Stimulated activated CD8-positive, alpha-beta memory T cell treated with anti-CD3 and anti-CD28 coated beads, Interleukin-12 subunit alpha, Interleukin-12 subunit beta, amount 100 ng/mL, for 24 hours (primary cell): ENCODE data around the gene NFKBIB.
"Not testable (repeated sequence)": the region's sequence is repeated elsewhere in the genome, so short reads cannot be mapped to it uniquely, and the experiment has no call there.

Experiments
- DNase-seq: peaks from one replicate; pipeline ENCODE4 v3.0.0-alpha.2; 2020; ENCODE audit errors: extremely low read depth

NFKBIB gene

DNA sequence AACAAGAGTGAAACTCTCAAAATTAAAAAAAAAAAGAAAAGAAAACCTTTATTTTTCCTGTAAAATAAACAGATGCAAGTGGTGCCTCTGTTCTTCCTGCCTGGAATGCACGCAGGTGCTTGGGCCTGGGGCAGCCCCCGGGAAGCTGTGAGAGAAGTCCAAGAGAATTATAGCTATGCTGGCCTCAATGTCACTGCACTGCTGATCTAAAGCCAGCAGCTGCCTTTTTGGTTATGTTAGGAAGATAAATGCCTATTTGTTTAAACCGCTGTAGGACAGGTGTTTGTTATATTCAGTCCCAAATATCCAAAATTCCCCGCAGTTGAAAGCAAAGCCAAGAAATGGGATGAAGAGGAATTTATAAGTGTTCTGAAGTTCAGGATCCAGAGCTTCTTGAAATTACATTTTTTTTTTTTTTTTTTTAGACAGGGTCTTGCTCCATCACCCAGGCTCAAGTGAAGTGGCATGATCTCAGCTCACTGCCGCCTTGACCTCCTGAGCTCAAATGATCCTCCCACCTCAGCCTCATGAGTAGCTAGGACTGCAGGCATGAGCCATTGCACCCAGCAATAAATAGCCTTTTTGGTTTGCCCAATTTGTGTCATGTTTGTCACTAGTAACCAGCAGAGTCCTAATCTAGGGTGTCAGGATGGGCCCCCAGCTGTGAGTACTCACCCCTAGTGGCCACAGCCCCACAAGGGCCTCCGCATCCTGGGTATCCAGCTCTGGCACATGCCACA, 23.9 kb upstream of the NFKBIB start:
- DNase-seq: no peak

DNA sequence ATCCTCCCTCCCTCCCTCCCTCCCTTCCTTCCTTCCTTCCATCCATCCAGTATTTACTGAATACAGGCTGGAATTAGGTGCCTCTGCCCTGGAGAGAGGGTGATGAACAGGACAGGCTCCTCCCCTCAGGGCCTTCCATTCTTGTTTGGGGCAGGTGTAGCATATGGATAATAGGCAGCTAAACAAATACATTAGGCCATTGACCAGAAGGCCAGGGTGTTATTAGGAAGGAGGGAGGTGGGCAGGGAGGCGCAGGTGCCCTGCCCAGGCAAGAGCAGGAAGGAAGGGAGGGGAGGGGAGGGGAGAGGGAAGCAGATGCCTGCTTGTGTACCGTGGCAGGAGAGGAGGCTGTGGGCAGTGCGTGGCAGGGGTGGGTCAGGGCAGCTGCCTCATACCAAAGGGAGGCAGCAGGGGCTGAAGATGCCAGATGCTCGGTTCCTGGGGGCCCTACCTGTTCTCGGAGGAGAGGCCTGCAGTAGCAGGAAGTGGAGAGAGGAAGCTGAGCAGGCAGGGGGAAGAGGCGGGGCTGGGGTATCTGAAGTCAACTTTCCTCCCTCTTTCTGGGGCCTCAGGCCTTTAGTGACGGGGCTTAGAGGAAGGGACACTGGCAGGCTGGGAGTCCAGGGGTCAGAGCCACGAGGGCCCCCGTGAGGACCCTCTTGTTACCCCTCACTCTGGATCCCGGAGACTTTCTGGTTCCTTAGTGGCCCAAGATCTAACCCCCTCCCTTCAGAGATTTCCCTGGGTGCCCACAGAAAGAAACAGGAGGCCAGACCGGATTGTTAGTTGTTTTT, 21.8 kb upstream of the NFKBIB start, which contains the start of gene RINL:
RINL (minus strand) TSS at position 495 of the 794 bp plus-strand sequence. CDS start 1,533 bp downstream, outside the sequence.
- peak; percentile 42 for DNase-seq

DNA sequence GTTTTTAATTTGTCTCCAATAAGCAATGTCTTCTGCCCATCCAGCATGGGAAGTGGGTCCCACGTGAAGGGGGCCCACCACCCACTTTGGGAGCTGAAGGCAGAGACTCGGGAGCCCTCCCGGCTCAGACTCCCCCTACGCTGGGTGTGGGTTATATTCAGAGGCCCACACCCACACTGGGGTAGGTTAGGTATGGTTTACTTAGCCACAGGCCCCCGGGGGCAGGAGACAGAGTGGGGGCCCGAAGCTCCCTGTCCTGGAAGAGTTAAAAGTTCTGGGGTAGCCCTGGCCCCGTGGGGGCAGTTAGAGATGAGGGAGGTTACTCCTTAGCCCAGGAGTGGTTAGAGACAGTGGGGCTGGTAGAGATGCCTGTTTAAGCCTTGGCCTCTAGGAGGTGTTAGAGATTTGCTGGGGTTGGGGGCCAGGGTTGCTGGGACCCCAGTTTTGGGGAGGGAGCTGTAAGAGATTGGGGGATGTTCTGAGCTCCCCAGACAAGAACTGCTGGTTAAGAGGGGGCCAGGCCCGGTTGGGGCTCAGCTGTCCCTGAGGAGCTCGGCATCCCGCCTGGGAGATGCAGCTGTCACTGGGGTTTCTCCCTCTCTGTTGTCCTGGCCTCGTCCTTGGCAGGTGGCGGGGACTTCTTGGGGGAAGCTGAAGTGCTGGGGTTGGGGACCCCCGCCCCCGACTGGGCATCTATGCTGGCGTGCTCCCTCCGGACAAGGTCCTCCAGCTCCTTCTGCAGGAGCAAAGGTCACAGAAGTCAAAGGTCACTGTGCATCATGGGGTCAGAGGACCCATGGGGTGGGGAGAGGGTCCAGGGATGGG, 21.0 kb upstream of the NFKBIB start:
- no peak for DNase-seq

DNA sequence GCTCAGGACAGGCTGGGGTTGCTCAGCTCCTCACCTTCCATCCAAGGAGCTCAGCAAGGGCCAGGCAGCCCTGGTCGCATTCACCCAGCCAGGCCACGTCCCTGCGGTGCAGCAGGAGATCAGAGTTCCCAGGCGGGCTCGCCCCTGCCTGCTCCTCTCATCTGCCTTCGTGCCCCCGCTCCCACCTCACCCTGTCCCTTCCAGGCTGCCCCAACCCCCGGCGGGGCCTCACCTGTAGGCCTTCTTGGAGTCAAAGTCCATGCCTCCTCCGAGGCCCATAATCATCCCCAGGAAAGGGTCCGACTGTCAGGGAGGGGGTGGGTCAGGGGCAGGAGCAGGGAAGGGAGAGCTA, 20.4 kb upstream of the NFKBIB start:
- no peak for DNase-seq

DNA sequence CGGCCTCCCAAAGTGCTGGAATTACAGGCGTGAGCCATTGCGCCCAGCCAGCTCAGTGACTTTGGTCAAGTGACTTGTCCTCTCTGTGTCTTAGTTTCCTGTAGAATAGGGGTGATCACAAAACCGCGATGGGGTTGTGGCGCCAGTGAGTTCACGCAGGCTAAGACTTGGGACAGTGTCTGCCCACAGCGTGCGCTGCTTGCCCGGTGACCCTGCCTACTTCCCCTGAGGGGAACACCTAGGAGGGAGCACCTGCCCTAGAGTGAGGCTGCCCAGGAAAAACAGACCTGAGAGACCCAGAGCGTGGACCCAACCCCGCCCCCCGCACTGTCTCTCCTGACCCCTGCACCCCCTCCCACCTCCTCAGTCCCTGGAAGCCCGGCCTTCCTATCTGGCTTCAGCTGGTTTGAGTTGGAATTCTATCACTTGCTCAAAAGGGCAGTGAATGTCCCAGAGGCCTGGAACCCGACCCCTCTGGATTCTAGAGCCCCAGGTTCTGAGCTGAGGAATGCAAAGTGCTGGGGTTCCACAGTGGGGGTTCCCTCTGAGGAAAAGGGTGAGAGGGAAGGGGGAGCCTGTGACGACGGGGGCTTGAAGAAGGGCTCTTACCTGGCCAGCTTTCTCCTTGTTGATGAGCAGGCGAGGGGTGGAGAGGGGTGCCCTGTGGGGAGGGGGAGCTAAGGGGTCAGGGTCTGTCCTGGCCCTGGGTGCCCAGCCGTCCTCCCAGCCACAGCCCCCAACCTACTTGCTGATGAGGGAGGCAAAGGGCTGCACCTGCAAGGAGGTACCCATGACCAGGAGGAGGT, 19.5 kb upstream of the NFKBIB start:
- no peak for DNase-seq

DNA sequence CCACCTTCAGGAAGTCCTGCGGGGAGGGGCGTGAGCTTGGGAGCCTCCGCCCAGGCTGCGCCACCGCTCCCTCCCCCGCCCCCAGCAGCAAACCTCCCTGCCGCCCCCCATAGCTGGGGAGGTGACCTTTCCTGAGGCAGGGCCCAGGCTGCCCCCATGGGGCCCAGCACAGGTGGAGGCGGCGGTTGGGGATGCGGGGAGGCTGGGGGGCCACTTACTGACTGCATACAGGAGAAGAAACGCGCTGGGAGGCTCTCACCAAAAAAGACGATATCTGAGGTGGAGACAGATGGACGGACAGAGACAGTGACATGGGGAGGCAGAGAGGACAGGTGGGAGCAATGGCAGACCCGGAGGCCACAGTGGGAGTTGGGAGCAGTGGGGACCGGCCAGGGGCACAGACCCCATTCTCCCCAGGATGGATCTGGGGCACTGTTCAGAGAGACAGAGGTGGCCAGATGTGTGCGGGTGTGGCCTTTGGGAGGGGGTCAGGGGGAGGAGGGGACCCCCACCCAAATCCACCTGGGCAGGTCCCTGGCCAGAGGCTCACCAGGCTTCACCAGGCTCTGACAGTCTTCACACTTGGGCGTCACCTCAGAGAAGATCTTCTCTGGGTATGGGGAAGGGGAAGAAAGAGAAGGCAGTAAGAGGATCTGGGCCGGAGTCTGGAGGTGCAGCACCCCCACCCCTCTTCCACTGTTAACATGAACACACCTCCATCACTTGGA, 18.7 kb upstream of the NFKBIB start:
- no peak for DNase-seq

DNA sequence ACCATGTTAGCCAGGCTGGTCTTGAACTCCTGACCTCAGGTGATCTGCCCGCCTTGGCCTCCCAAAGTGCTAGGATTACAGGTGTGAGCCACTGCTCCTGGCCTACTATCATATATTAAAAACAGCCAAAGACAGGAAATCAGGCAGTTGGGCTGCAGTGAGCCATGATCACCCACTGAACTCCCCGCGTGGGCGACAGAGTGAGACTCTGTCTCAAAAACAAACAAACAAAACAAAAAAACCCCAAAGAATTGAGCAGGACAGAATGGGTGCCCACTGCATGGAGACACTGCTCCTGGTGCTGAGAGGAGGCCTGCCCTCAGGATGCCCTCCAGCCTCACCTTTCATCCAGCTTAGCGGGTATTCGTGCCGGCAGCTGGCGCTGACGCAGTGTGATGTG, 16.5 kb upstream of the NFKBIB start:
- no peak for DNase-seq

DNA sequence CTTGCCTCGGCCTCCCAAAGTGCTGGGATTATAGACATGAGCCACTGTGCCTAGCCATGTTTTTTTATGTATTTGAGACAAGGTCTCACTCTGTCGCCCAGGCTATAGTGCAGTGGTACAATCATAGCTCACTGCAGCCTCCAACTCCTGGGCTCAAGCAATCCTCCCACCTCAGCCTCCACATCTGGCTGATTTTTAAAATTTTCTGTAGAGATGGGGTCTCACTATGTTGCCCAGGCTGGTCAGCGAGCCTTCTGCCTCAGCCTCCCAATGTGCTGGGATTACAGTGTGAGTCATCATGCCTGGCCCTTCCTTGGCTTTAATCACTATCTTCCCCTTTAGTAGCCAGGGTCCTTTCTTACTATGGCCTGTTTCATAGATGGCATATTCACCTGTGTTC, 15.1 kb upstream of the NFKBIB start:
- not testable (repeated sequence) for DNase-seq

DNA sequence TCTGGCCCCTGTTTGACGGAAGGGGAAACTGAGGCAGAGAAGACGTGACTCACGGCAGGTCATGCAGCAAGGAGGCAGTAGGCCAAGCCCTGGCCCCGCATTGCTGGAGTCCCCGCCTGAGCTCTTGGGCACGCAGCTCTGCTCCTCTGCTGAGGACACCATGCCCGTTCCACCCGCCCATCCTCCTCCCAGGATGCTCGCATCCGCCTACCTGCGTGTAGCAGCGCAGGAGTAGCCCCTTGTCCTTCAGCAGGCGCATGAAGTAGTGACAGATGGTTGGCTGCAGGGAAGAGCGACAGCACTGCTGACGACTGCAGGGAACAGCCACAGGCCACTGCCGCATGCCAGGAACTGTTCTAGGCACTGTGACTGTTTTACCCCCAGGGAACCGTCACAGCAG, 10.9 kb upstream of the NFKBIB start:
- DNase-seq: no peak

DNA sequence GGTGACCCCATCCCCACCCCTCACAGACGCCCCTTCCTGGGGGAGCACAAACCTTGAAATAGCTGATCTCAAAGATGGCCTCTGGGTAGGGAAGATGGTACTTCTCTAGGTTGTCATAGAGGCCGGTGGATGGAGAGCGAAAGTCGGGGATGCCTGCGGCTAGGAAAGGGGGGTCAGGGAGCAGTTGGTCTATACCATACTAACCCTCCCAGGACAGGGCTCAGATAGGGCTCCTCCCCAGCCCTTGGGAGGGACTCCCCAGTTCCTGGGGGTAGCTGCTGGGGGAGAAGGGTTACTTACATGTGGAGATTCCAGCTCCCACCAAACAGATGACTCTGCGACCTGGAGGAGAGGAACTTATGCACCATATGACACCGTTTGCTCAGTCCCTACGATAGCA, 10.0 kb upstream of the NFKBIB start:
- no peak for DNase-seq

DNA sequence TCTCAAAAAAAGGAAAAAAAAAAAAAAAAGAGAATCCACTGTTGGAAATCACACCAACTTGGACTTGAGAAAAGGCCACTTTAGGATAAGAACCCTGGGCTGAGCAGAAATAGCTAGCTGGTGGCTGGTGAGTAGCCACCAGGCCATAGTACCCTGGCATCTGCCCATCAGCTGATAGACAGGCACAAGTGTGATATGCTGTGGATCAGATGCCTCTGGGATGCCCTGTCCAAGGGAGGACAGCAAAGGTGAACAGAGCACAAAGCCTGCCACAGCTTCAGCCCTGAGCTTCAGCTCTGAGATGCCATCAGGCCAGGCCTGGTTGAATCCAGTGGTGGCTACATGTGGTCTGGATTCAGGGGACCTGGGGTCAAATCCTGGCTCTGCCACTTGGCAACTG, 9.1 kb upstream of the NFKBIB start:
- no peak for DNase-seq

DNA sequence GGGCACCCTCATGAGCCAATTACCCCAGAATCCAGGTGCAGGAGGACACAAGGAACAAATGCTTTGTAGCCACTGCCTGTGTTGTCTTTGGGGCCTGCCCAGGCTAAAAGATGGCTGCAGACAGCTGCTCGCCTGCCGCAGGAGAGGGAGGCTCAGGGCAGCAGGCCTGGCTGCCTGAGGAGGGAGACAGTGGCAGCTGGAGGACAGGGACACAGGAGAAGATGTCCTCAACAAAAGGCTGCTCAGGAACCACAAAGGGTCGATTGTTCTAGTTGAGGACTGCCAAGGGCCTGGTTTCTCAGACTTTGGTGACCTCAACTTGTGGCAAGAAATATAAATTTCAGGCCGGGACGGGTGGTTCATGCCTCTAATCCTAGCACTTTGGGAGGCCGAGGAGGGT, 8.0 kb upstream of the NFKBIB start:
- DNase-seq: no peak

DNA sequence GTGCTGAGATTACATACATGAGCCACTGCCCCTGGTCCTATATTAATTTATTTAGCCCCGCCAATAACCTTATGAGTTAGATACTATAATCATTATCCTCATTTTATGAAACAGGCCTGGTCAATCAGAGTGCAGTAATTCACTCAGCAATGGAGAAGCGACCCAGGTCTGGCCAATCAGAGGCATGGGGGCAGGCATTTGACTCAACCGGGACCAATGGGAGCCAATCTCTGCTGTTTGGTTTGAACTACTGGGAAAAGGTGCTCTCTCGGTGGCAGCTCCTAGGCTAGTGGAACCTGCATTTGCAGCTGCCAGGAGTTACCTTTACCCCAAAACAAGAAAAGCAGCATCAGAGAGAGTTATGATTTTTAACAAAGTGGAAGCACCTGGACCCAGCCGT, 6.9 kb upstream of the NFKBIB start:
- no peak for DNase-seq

DNA sequence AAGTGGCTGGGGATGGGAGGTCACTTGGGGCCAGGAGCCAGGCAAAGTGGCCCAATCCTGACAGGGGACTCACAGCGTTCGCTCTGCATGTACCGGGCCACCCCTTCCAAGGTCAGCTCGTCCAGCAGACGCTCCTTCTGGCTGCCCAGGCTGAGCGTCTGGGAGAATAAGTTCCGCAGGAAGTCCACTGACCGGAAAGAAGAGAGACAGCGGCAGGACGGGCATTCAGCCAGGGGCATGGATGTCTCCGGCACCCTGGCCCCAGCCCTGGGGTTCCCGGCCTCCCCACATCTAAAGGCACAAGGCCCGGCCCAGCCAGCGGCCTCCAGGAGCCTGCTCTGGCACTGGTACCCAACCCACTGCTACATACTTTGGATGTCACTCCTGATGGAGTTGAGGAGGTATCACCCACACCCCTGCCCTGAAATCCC, 6.4 kb upstream of the NFKBIB start:
- no peak for DNase-seq

DNA sequence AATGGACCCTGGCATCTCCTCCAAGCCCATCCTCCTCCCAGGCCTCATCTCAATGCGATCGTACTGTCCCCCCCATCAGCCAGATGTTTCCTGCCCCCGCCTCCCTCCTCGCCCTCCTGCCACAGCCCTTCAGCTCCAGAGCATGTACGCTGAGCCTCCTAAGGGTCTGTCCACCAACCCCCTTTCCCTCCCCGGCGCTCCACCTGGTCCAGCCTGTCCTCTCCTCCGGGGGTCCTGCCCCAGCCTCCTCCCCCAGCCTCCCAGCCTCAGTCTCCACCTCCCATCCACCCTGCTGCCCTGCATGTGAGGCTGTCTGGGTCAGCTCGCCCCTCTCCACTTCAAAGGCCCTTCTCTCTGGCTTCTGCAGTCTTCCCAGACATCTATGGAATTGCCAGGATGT, 4.8 kb upstream of the NFKBIB start:
- DNase-seq: no peak

DNA sequence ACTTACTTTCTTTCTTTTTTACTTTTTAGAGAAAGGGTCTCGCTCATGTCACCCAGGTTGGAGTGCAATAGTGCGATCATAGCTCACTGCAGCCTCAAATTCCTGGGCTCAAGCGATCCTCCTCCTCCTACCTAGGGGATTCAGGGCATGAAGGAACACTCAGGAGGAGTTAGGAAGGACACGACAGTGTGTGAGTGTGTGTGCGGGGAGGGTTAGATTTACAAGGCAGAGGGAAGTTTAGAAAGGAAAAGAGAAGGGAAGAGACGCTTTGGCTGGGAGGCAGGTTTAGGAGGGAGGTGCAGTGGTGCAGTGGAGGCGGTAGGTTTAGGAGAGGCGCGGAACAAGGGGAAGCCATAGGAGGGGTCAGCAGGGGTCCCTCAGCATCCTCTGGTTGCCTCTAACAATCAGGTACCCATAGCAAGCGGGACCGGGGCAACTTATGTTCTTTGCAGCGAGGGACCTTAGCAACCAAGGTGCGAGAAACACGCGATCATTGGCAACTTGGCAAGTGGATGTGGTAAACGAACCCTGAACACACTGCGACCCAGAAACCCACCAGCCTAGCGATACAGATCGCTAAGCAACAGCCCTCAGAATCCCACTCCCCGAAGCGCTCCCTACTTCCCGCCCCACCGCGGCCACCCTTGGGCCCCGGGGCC, 852 bp upstream of the NFKBIB start:
- no peak for DNase-seq

DNA sequence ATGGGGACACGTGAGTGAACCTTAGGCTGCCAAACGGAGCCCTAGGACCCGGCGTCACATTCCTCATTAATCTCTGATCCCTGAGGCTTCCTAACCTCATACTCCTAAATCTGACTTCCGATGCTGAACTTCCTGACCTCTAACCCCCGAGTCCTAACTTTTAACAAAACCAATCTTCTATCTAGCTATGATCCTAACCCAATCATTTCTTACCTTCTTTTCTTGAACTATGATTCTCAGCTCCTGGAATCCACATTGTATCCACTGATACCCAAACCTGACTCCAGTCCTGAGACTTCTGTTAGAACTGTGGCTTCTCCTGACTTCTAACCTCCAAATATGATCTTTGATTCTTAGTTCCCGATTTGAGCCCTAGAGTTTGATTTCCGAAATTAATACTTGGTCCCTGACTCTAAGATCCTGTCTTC, 447 bp downstream of the NFKBIB start:
- DNase-seq: no peak

DNA sequence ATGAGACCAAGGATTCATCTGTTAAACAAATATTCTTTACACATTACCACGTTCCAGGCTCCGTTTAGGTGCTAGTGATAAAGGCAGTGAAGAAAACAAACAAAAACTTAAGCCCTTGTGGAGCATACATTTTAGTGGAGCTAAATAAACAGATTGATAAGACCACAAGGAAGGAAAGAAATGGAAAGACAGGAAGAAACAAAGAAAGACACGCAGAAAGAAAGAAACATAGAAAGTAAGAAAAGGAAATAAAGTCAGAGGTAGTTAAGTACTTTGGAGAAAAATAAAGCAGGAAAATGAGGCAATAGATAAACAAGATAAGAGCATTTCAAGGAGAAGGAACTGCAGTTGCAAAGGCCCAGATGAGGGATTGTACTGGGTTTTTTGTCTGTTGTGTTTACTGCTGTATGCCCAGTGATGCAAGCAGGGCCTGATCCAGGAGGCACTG, 998 bp downstream of the NFKBIB start:
- DNase-seq: no peak

DNA sequence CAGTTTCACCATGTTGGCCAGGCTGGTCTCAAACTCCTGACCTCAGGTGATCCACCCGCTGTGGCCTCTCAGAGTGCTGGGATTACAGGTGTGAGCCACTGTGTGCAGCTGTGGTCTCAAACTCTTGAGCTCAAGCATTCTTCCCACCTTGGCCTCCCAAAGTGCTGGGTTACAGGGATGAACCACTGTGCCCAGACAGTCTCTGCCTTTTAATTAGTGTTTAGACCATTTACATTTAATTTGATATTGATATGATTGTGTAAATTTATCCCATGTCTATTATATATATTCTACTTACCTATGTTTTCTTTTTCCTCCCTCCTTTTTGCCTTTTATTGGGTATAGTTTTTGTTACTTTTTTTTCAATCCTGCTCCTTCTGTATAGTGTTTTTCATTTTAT, 1.9 kb downstream of the NFKBIB start:
- no peak for DNase-seq
